ENCODE measurements around the gene ACTL7B. TPM values are rescaled to one million over a fixed set of nuclear protein-coding genes. Genes with fewer than 3 reads are reported as not detected.
"Not testable (repeated sequence)": the region's sequence is repeated elsewhere in the genome, so short reads cannot be mapped to it uniquely, and the experiment has no call there.

Gene ACTL7B
- total RNA-seq, 1 donor from 2014 or later: not detected

DNA sequence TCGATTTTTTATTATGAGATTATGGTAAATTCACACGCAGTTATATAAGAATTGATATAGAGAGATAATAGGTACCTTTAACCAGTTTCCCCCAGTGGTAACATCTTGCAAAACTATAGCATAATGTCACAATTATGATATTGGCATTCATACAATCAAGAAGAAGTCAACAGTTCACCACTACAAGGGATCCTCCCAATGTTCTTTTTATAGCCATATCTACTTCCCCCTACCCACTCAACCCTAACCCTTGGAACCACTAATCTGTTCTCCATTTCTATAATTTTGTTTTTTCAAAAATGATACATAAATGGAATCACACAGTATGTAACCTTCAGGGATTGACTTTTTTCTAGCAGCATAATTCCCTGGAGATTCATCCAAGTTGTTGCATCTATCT lies 9.8 kb downstream of the ACTL7B start:
- H3K36me3 ChIP-seq (ENCODE audit: control insufficient read depth in 3 of 3, insufficient read depth in 3 of 3, low read length in 3 of 3): no peaks in the 10 kb centered on the region
- H3K4me3 ChIP-seq (ENCODE audit: low read length in 3 of 3): no peak overlapping the region
- no peak overlapping the region for H3K27ac ChIP-seq (ENCODE audit: low read depth, low read length)
- H3K4me1 ChIP-seq (ENCODE audit: control insufficient read depth in 3 of 3, insufficient read depth in 3 of 3, low read length in 3 of 3): no peaks in the 10 kb centered on the region
- H3K9me3 ChIP-seq (ENCODE audit: control insufficient read depth in 3 of 3, low read length in 3 of 3): no peaks in the 10 kb centered on the region
- H3K9ac ChIP-seq (ENCODE audit: low read depth in 1 of 3, low read length in 3 of 3): no peak overlapping the region
- no peaks in the 10 kb centered on the region for H3K27me3 ChIP-seq (ENCODE audit: control insufficient read depth in 3 of 3, insufficient read depth in 3 of 3, low read length in 3 of 3)

DNA sequence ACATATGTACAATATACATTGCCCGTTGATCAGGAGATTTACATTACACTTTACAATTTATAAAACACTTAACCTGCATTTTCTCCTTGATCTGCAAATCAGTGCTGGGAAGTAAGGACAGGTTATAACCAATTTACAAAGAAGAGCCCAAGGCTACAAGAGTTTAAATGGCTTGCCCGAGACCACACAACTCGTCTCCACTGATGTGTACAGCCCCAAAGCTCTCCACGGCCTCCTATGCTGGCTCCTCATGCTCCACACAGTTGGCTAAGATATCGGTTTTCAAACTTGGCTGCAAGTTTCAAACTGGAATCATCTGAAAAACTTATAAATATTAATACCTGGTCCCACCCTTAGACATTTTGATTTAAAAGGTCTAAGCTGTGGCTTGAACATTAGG lies 10.3 kb downstream of the ACTL7B start:
- Histone ChIP-seq H3K27ac (ENCODE audit: low read depth, low read length) (no peak overlapping the region), H3K9ac (ENCODE audit: low read depth in 1 of 3, low read length in 3 of 3) (no peak overlapping the region), H3K9me3 (ENCODE audit: control insufficient read depth in 3 of 3, low read length in 3 of 3) (no peaks in the 10 kb centered on the region), H3K4me3 (ENCODE audit: low read length in 3 of 3) (no peak overlapping the region), H3K27me3 (ENCODE audit: control insufficient read depth in 3 of 3, insufficient read depth in 3 of 3, low read length in 3 of 3) (no peaks in the 10 kb centered on the region), H3K4me1 (ENCODE audit: control insufficient read depth in 3 of 3, insufficient read depth in 3 of 3, low read length in 3 of 3) (no peaks in the 10 kb centered on the region), H3K36me3 (ENCODE audit: control insufficient read depth in 3 of 3, insufficient read depth in 3 of 3, low read length in 3 of 3) (no peaks in the 10 kb centered on the region)

DNA sequence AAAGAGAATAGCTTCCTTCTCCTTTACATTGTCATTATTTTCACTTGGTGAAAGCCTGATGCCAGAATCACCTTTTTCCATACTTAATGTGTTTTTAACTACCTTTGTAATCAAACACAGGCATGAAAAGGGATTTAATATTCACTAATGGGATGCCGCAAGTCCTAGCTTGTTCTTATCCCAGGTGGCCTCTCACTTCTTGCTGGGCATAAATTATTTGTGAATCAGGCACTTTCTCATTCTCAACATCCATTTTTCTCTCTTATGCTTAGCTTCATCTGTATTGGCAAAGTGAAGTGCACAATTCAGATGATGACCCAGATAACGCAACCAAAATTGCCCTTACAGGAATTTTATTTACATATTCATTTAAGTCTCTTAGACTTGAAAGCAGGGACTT lies 10.9 kb downstream of the ACTL7B start:
- no peaks in the 10 kb centered on the region for H3K4me1 ChIP-seq (ENCODE audit: control insufficient read depth in 3 of 3, insufficient read depth in 3 of 3, low read length in 3 of 3)
- no peaks in the 10 kb centered on the region for H3K9me3 ChIP-seq (ENCODE audit: control insufficient read depth in 3 of 3, low read length in 3 of 3)
- H3K27me3 ChIP-seq (ENCODE audit: control insufficient read depth in 3 of 3, insufficient read depth in 3 of 3, low read length in 3 of 3): no peaks in the 10 kb centered on the region
- no peak overlapping the region for H3K27ac ChIP-seq (ENCODE audit: low read depth, low read length)
- H3K4me3 ChIP-seq (ENCODE audit: low read length in 3 of 3): no peak overlapping the region
- no peak overlapping the region for H3K9ac ChIP-seq (ENCODE audit: low read depth in 1 of 3, low read length in 3 of 3)
- no peaks in the 10 kb centered on the region for H3K36me3 ChIP-seq (ENCODE audit: control insufficient read depth in 3 of 3, insufficient read depth in 3 of 3, low read length in 3 of 3)

DNA sequence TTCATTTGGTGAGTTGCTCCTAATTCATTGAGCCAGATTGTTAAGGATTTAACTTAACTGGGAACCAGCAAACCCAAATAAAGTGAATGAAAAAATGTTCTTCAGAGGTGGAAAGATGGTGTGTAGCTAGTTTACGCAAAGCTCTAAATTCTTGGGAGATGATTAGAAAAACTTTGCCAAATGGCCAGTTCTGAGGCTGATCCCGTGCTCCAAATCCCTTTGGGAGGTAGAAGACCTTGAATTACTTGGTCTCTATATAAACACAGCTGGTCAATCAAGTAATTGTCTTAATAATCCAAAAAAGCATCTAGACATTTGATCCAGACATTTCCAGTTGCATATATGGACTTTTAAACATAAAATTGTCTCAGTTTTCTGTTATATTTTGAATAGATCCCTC lies 11.4 kb downstream of the ACTL7B start:
- Histone ChIP-seq H3K27ac (ENCODE audit: low read depth, low read length) (no peak overlapping the region), H3K27me3 (ENCODE audit: control insufficient read depth in 3 of 3, insufficient read depth in 3 of 3, low read length in 3 of 3) (no peaks in the 10 kb centered on the region), H3K36me3 (ENCODE audit: control insufficient read depth in 3 of 3, insufficient read depth in 3 of 3, low read length in 3 of 3) (no peaks in the 10 kb centered on the region), H3K9ac (ENCODE audit: low read depth in 1 of 3, low read length in 3 of 3) (no peak overlapping the region), H3K9me3 (ENCODE audit: control insufficient read depth in 3 of 3, low read length in 3 of 3) (peaks cover 0 to 2% (median 0%) of the 10 kb centered on the region in 3 donors), H3K4me3 (ENCODE audit: low read length in 3 of 3) (no peak overlapping the region), H3K4me1 (ENCODE audit: control insufficient read depth in 3 of 3, insufficient read depth in 3 of 3, low read length in 3 of 3) (no peaks in the 10 kb centered on the region)

DNA sequence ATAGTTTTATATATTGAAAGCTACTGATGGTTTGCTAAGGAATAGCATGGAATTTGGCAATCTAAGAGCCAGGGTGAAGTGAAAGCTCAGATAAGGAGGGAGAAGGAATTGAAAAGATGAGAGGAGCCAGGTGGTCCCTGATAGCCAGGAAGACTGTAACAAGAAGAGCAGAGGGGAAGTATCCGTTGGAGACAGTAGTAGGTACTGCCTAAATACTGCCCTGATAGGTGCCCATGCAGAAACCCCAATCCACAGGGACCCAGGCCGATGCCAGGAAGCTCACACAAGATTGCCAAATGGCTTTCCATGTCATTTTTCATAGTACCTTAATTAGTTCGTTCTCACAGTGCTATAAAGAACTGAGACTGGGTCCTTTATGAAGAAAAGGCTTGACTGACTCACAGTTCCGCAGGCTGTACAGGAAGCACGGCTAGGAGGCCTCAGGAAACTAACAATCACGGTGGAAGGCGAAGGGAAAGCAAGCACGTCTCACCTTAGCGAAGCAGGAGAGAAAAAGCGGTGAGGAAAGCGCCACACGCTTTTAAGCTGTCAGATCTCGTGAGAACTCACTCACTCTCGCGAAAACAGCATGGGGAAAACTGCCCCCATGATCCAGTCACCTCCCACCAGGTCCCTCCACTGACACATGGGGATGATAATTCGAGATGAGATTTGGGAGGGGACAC lies 13.0 kb downstream of the ACTL7B start:
- Histone ChIP-seq H3K4me1 (ENCODE audit: control insufficient read depth in 3 of 3, insufficient read depth in 3 of 3, low read length in 3 of 3) (no peaks in the 10 kb centered on the region), H3K4me3 (ENCODE audit: low read length in 3 of 3) (no peak overlapping the region), H3K27ac (ENCODE audit: low read depth, low read length) (no peak overlapping the region), H3K27me3 (ENCODE audit: control insufficient read depth in 3 of 3, insufficient read depth in 3 of 3, low read length in 3 of 3) (no peaks in the 10 kb centered on the region), H3K9ac (ENCODE audit: low read depth in 1 of 3, low read length in 3 of 3) (no peak overlapping the region), H3K9me3 (ENCODE audit: control insufficient read depth in 3 of 3, low read length in 3 of 3) (peaks cover 0 to 2% (median 0%) of the 10 kb centered on the region in 3 donors), H3K36me3 (ENCODE audit: control insufficient read depth in 3 of 3, insufficient read depth in 3 of 3, low read length in 3 of 3) (no peaks in the 10 kb centered on the region)

DNA sequence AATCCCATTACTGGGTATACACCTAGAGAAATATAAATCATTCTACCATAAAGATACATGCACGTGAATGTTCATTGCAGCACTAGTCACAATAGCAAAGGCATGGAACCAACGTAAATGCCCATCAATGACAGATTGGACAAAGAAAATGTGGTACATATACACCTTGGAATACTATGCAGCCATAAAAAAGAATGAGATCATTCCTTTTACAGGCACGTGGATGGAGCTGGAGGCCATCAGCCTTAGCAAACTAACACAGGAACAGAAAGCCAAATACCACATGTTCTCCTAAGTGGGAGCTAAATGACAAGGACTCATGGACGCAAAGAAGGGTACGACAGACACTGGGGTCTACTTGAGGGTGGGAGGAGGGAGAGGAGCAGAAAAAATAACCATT lies 16.2 kb downstream of the ACTL7B start:
- not testable (repeated sequence) for H3K4me1 ChIP-seq (ENCODE audit: control insufficient read depth in 3 of 3, insufficient read depth in 3 of 3, low read length in 3 of 3); H3K9me3 ChIP-seq (ENCODE audit: control insufficient read depth in 3 of 3, low read length in 3 of 3); H3K4me3 ChIP-seq (ENCODE audit: low read length in 3 of 3); H3K36me3 ChIP-seq (ENCODE audit: control insufficient read depth in 3 of 3, insufficient read depth in 3 of 3, low read length in 3 of 3); H3K27ac ChIP-seq (ENCODE audit: low read depth, low read length); H3K27me3 ChIP-seq (ENCODE audit: control insufficient read depth in 3 of 3, insufficient read depth in 3 of 3, low read length in 3 of 3); H3K9ac ChIP-seq (ENCODE audit: low read depth in 1 of 3, low read length in 3 of 3)

DNA sequence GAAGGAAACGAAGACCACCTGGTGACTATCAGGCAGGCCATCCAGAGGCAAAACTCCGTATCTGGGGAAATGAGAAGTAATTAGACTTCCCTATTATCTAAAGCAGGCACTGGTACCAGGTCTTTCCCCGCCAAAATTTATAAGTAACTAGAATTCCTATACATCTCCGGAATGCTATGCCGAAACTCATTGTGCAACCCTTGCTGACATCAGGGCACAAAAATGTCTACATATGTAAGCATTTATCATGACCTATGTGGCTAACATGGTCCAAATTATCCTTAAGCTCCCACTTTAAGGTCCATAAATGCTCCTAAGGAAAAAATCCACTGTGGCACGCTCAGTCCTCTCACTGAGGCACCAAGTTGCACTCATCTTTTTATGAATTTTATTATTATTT lies 17.8 kb downstream of the ACTL7B start:
- Histone ChIP-seq H3K27ac (ENCODE audit: low read depth, low read length) (no peak overlapping the region), H3K36me3 (ENCODE audit: control insufficient read depth in 3 of 3, insufficient read depth in 3 of 3, low read length in 3 of 3) (no peaks in the 10 kb centered on the region), H3K9ac (ENCODE audit: low read depth in 1 of 3, low read length in 3 of 3) (no peak overlapping the region), H3K9me3 (ENCODE audit: control insufficient read depth in 3 of 3, low read length in 3 of 3) (peaks cover 0 to 2% (median 0%) of the 10 kb centered on the region in 3 donors), H3K27me3 (ENCODE audit: control insufficient read depth in 3 of 3, insufficient read depth in 3 of 3, low read length in 3 of 3) (no peaks in the 10 kb centered on the region), H3K4me1 (ENCODE audit: control insufficient read depth in 3 of 3, insufficient read depth in 3 of 3, low read length in 3 of 3) (no peaks in the 10 kb centered on the region), H3K4me3 (ENCODE audit: low read length in 3 of 3) (no peak overlapping the region)

DNA sequence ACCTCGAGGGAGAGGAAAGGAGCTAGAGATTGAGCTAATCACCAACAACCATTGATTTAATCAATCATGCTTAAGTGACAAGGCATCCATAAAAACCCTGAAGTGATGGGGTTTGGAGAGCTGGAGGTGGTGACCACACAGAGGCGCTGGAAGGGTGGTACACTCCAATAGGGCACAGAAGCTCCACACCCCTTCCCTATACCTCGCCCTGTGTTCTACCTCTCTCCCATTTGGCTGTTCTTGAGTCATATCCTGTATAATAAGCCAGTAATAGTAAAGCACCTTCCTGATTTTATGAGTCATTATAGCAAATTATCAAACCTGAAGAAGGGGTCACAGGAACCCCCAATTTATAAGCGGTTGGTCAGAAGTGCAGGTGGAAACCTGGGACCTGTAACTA lies 18.3 kb downstream of the ACTL7B start:
- H3K4me1 ChIP-seq (ENCODE audit: control insufficient read depth in 3 of 3, insufficient read depth in 3 of 3, low read length in 3 of 3): no peaks in the 10 kb centered on the region
- H3K9me3 ChIP-seq (ENCODE audit: control insufficient read depth in 3 of 3, low read length in 3 of 3): peaks cover 0 to 2% (median 0%) of the 10 kb centered on the region in 3 donors

DNA sequence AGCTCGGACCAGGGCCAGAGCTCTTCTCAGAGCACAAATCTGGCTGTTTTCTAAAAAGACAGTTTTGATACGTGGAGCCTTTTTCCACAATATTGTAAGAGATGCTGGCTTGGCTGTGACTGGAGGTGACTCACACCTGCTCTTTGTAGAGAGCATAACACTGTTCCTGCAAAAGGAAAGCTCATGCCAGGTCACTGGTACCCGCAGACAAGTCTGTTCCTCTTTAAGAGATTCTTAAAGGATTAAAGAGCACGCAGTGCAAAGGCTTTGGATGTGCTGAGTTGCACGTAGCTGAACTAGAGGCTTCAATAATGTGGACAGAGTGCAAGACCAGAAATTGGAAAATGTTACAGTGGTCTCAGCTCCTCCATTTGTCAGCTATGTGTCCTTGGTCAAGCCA lies 19.0 kb downstream of the ACTL7B start:
- no peaks in the 10 kb centered on the region for H3K4me1 ChIP-seq (ENCODE audit: control insufficient read depth in 3 of 3, insufficient read depth in 3 of 3, low read length in 3 of 3)
- H3K9me3 ChIP-seq (ENCODE audit: control insufficient read depth in 3 of 3, low read length in 3 of 3): peaks cover 0 to 2% (median 0%) of the 10 kb centered on the region in 3 donors
- no peak overlapping the region for H3K27ac ChIP-seq (ENCODE audit: low read depth, low read length)
- H3K36me3 ChIP-seq (ENCODE audit: control insufficient read depth in 3 of 3, insufficient read depth in 3 of 3, low read length in 3 of 3): no peaks in the 10 kb centered on the region
- no peaks in the 10 kb centered on the region for H3K27me3 ChIP-seq (ENCODE audit: control insufficient read depth in 3 of 3, insufficient read depth in 3 of 3, low read length in 3 of 3)
- no peak overlapping the region for H3K9ac ChIP-seq (ENCODE audit: low read depth in 1 of 3, low read length in 3 of 3)
- H3K4me3 ChIP-seq (ENCODE audit: low read length in 3 of 3): no peak overlapping the region

More for the DNA sequence above, 18.3 kb downstream of the ACTL7B start:
- Histone ChIP-seq H3K27ac (ENCODE audit: low read depth, low read length) (no peak overlapping the region), H3K36me3 (ENCODE audit: control insufficient read depth in 3 of 3, insufficient read depth in 3 of 3, low read length in 3 of 3) (no peaks in the 10 kb centered on the region), H3K9ac (ENCODE audit: low read depth in 1 of 3, low read length in 3 of 3) (no peak overlapping the region), H3K4me3 (ENCODE audit: low read length in 3 of 3) (no peak overlapping the region), H3K27me3 (ENCODE audit: control insufficient read depth in 3 of 3, insufficient read depth in 3 of 3, low read length in 3 of 3) (no peaks in the 10 kb centered on the region)

DNA sequence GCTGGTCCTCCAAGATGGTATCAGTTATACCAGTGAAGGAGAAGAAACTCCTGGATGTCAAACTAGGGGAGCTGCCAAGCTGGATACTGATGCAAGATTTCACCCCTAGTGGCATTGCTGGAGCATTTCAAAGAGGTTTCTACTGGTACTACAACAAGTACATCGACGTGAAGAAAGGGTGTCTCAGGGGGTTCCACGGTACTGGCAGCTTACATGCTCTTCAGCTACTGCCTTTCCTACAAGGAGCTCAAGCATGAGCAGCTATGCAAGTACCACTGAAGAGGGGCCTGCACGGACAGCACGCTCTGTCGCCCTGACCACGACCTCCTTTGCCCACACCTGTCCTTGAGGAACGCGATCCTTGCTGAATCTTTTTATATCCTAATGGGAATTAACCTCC lies 19.5 kb downstream of the ACTL7B start:
- no peak overlapping the region for H3K9ac ChIP-seq (ENCODE audit: low read depth in 1 of 3, low read length in 3 of 3)
- no peak overlapping the region for H3K27ac ChIP-seq (ENCODE audit: low read depth, low read length)
- no peak overlapping the region for H3K4me3 ChIP-seq (ENCODE audit: low read length in 3 of 3)
- H3K27me3 ChIP-seq (ENCODE audit: control insufficient read depth in 3 of 3, insufficient read depth in 3 of 3, low read length in 3 of 3): no peaks in the 10 kb centered on the region
- peaks cover 0 to 2% (median 0%) of the 10 kb centered on the region in 3 donors for H3K9me3 ChIP-seq (ENCODE audit: control insufficient read depth in 3 of 3, low read length in 3 of 3)
- H3K4me1 ChIP-seq (ENCODE audit: control insufficient read depth in 3 of 3, insufficient read depth in 3 of 3, low read length in 3 of 3): no peaks in the 10 kb centered on the region
- H3K36me3 ChIP-seq (ENCODE audit: control insufficient read depth in 3 of 3, insufficient read depth in 3 of 3, low read length in 3 of 3): no peaks in the 10 kb centered on the region
